WI38 (cell line): Measurements from ENCODE around the gene SETD6.

Source experiments
- H3K4me3 ChIP-seq: 2 replicates; pipeline ENCODE4 v1.5.1; 2011; ENCODE audit warnings: low read depth, mild to moderate bottlenecking, control low read depth, low read length
- TF ChIP-seq, protein P1 (sequence below): IDR thresholded peaks from 2 replicates; pipeline ENCODE4 v1.5.1; 2012; ENCODE audit warnings: low read depth, mild to moderate bottlenecking, control low read depth, low read length

The SETD6 gene

DNA sequence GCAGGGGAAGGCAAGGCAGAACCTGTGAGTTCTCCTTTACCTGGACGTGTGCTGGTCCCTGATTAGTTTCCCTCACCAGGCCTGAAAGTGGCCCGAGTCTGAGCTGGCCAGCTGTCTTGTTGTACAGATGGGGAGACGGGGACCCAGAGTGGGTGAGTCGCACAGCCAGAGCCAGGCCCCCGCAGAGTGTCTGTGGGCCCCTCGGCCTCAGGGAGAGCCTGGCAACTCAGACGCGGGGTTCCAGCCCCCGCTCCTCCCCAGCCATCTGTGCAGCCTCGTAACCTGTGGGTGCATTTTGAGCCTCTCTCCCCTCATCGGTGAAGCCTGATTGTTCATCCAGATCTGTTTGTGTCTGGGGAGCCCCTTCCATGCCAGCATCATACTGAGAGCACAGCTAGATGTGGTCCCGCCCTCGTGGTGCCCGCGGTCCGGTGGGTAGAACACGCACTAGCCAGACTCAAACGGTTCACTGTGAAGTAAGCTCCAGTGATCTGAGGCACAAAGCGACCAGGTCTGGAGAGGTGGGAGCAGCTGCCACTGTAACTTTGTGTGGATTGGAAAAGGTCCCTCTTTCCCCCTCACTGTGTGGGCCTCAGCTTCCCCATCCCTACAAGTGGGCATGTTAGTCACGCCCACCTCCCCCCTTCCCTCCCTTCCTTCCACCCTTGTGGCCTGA is 21.4 kb upstream of the SETD6 start:
- H3K4me3 ChIP-seq: no peak overlapping the region
- TF ChIP-seq, protein P1, sequence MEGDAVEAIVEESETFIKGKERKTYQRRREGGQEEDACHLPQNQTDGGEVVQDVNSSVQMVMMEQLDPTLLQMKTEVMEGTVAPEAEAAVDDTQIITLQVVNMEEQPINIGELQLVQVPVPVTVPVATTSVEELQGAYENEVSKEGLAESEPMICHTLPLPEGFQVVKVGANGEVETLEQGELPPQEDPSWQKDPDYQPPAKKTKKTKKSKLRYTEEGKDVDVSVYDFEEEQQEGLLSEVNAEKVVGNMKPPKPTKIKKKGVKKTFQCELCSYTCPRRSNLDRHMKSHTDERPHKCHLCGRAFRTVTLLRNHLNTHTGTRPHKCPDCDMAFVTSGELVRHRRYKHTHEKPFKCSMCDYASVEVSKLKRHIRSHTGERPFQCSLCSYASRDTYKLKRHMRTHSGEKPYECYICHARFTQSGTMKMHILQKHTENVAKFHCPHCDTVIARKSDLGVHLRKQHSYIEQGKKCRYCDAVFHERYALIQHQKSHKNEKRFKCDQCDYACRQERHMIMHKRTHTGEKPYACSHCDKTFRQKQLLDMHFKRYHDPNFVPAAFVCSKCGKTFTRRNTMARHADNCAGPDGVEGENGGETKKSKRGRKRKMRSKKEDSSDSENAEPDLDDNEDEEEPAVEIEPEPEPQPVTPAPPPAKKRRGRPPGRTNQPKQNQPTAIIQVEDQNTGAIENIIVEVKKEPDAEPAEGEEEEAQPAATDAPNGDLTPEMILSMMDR: no peak

DNA sequence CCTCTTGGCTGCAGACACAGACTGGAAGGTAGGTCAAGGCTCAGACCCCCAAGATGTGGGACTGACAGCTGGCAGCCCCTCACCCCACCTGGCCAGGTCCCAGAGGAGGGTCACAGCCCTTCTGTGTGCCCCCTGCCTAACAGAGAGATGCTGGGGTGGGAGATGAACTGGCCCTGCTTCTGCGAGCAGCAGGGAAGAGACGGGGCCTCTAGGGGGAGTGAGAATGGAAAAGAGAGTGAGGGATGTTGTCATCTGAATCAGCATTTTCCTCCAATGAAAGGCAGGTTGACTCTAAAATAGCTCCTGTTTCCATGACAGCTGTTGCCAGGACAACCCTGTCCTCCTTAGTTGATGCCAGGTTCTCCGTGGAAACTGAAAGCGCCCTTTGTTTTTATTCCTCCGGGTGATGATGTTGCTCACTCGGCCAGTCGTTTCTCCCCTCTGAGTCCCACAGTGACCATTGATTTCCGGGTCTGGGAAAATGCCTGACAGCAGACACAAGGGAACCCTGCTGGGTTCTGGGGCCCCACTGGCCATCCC is 20.3 kb upstream of the SETD6 start:
- H3K4me3 ChIP-seq: peak overlapping the region; percentile 29; the same call in 1 of the 2 replicates

DNA sequence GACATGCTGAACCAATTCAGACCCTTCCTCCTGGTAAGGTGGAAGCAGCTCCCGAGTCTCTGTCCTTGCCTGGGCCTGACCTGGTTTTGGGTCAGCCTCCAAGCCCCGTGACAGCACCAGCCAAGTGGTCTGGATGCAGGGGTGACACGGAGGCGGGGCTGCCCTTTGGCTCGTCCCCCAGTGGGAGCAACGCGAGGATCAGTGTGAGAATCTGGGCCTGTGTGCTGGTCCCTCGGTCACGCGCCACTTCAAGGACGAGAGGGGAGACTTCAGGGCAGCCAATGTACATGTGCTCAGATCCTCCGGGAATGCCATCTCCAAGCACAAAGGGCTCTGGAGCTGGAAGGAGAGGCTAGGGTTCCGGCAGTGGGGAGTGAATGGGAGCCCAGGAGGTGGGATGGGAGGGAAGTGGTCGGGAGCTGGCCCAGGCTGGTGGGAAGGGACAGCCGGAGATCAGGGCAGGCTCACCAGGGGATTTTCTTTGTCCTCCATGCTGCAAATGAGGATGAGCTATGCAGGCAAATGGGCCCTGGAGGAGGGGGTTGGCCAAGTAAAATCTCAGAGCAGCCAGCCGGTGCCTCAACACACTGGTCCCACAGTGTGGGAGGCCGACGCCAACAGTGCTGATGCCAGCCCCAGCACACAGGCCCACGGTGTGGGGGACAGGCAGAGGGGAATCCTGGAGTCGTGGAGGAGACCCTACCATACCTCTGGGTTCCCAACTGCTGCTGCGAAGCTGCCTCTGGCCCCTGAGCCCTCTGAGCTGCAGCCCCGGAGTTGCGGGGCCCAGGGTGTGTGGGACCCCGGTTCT is 19.6 kb upstream of the SETD6 start:
- H3K4me3 ChIP-seq: peak overlapping the region; percentile 29; the same call in 1 of the 2 replicates
- TF ChIP-seq, protein P1: no peak

More for the DNA sequence above, 20.3 kb upstream of the SETD6 start:
- TF ChIP-seq, protein P1: peak; percentile 70

DNA sequence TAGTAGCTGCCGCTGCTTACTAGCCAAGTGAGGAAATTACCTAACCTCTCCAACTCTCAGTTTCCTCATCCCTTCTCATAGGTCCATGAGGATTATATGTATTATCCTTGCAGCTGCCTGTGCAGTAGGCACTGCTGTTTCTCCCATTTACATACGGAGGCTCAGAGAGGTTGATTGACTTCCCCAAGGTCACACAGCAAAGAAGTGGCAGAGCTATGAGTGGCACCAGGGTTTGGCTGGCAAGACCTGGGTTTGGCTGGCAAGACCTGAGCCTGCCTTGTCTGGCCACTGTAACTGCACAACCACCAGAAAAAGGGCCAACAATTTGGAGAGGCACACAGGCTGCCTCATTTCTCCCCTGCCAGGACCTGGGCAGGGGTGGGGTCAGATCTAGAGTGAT is 17.8 kb upstream of the SETD6 start:
- TF ChIP-seq, protein P1: no peak

DNA sequence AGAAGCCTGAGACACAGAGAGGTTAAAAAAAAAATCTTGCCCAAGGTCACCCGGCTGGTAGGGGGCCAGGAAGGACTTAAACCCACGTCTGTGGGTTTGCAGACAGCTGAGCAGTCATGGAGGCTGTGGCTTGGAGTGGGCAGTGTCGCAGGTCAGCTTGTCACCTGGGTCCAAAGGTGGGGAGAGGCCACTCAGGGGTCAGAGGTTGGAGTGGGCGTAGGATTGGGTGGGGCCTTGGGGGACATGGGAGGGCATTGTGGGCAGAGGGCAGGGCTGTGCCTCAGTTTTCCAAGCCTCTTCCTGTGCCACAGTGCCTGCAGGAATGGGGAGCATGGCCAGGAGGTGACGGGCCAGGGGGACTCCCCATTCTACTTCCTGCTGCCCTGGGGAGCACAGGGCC is 17.4 kb upstream of the SETD6 start:
- no peak overlapping the region for H3K4me3 ChIP-seq
- TF ChIP-seq, protein P1: no peak

More for the DNA sequence above, 17.8 kb upstream of the SETD6 start:
- H3K4me3 ChIP-seq: no peak overlapping the region

DNA sequence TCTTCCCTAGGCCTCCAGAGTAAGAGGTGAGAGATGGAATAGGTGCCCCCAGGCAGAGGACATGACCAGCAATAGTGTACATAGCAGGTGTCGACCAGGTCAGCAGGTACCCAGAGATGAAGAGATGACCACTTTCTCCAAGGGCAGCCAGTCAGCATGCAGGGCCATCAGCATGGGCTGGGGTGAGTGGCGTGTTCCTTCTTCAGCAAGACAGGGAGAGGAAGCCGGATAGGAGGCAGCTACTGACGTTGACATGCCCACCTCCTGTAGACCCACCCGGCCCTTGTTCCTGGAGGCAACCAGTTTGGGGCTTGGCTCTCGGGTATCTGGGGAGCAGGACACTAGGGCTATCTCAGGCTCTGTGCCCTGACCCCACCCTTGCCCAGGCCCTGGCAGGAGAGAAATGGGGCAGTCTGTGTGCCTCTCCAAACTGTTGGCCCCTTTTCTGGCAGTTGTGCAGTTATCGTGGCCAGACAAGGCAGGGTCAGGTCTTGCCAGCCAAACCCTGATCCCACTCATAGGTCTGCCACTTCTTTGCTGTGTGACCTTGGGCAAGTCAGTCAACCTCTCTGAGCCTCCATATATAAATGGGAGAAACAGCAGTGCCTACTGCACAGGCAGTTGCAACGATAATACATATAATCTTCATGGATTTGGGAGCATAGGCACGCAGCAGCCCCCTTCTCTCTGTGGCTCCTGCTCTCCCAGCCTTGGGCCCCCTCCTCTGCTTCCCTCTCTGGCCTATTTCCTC is 16.8 kb upstream of the SETD6 start:
- TF ChIP-seq, protein P1: no peak
- no peak overlapping the region for H3K4me3 ChIP-seq
